HEK293 (cell line): ENCODE results near the gene VRK1.
A peak's percentile ranks its signal among the peaks of the same experiment; 100 is the strongest.

ENCODE experiments used
- ZNF155 ChIP-seq: fragments of 450-650 bp; formaldehyde crosslinking; IDR thresholded peaks from 2 replicates; pipeline ENCODE4 v1.5.1; 2016; ENCODE audit warnings: missing biosample characterization, missing genetic modification characterization
- ZNF501 ChIP-seq: fragments of 450-650 bp; formaldehyde crosslinking; IDR thresholded peaks from 2 replicates; pipeline ENCODE4 v1.5.1; 2016; ENCODE audit warnings: missing biosample characterization, missing genetic modification characterization
- ZNF514 ChIP-seq: fragments of 450-650 bp; formaldehyde crosslinking; IDR thresholded peaks from 2 replicates; pipeline ENCODE4 v1.5.1; 2016; ENCODE audit warnings: missing biosample characterization, missing genetic modification characterization
- TF ChIP-seq, protein P1 (sequence below): fragments of 450-650 bp; formaldehyde crosslinking; conservative IDR thresholded peaks from 2 replicates; pipeline ENCODE4 v1.5.1; 2016; ENCODE audit warnings: low read depth, missing biosample characterization, missing genetic modification characterization
- TF ChIP-seq, protein P2 (sequence below): fragments of 450-650 bp; formaldehyde crosslinking; IDR thresholded peaks from 2 replicates; pipeline ENCODE4 v1.5.1; 2016; ENCODE audit warnings: missing biosample characterization, missing genetic modification characterization
- TF ChIP-seq, protein P3 (sequence below): fragments of 450-650 bp; formaldehyde crosslinking; IDR thresholded peaks from 2 replicates; pipeline ENCODE4 v1.5.1; 2016; ENCODE audit warnings: missing biosample characterization, missing genetic modification characterization
- TF ChIP-seq, protein P4 (sequence below): fragments of 450-650 bp; formaldehyde crosslinking; IDR thresholded peaks from 2 replicates; pipeline ENCODE4 v1.5.1; 2017; ENCODE audit warnings: missing biosample characterization, missing genetic modification characterization

DNA sequence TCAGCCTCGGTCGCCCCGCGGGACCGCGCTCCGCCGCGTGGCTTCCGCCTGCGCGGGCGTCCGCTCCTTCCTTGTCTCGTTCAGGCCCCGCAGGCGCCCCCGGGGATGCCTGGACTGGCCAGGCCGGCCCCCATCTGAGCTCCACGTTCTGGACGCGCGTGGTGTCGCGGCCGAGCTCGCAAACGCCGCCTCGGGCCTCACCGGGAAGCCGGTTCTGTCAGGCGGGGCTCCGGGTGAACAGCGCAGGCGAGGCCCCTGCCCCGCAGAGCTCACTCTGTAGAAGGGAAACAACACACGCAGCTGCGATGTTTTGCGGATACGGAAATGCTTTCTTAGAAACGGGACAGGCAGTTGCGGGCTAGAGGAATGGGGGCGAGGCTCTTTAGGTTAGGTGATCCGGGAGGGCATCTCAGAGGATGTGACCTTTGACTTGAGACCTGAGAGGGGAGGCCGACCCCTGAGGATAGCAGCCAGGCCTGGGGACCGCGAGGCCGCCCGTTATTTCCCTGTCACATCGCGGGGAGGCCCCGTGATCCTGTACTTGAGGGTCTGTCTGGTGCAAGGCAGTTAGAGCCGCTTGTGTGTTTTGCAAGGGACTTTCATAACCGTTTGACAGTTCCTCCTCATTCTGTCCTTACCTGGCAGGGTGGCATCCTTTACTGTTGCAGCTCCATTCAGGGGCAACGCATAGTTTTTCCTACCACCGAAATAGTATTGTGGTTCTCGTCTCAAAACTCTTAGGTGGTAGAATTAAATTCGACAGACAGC is 584 bp downstream of the VRK1 start:
- TF ChIP-seq, protein P1, sequence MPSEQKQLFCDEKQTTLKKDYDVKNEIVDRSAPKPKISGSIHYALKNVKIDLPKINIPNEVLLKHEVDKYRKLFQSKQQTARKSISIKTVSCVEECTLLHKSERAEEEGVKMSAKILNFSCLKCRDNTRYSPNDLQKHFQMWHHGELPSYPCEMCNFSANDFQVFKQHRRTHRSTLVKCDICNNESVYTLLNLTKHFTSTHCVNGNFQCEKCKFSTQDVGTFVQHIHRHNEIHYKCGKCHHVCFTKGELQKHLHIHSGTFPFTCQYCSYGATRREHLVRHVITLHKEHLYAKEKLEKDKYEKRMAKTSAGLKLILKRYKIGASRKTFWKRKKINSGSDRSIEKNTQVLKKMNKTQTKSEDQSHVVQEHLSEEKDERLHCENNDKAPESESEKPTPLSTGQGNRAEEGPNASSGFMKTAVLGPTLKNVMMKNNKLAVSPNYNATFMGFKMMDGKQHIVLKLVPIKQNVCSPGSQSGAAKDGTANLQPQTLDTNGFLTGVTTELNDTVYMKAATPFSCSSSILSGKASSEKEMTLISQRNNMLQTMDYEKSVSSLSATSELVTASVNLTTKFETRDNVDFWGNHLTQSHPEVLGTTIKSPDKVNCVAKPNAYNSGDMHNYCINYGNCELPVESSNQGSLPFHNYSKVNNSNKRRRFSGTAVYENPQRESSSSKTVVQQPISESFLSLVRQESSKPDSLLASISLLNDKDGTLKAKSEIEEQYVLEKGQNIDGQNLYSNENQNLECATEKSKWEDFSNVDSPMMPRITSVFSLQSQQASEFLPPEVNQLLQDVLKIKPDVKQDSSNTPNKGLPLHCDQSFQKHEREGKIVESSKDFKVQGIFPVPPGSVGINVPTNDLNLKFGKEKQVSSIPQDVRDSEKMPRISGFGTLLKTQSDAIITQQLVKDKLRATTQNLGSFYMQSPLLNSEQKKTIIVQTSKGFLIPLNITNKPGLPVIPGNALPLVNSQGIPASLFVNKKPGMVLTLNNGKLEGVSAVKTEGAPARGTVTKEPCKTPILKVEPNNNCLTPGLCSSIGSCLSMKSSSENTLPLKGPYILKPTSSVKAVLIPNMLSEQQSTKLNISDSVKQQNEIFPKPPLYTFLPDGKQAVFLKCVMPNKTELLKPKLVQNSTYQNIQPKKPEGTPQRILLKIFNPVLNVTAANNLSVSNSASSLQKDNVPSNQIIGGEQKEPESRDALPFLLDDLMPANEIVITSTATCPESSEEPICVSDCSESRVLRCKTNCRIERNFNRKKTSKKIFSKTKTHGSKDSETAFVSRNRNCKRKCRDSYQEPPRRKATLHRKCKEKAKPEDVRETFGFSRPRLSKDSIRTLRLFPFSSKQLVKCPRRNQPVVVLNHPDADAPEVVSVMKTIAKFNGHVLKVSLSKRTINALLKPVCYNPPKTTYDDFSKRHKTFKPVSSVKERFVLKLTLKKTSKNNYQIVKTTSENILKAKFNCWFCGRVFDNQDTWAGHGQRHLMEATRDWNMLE = no peak
- TF ChIP-seq, protein P2, sequence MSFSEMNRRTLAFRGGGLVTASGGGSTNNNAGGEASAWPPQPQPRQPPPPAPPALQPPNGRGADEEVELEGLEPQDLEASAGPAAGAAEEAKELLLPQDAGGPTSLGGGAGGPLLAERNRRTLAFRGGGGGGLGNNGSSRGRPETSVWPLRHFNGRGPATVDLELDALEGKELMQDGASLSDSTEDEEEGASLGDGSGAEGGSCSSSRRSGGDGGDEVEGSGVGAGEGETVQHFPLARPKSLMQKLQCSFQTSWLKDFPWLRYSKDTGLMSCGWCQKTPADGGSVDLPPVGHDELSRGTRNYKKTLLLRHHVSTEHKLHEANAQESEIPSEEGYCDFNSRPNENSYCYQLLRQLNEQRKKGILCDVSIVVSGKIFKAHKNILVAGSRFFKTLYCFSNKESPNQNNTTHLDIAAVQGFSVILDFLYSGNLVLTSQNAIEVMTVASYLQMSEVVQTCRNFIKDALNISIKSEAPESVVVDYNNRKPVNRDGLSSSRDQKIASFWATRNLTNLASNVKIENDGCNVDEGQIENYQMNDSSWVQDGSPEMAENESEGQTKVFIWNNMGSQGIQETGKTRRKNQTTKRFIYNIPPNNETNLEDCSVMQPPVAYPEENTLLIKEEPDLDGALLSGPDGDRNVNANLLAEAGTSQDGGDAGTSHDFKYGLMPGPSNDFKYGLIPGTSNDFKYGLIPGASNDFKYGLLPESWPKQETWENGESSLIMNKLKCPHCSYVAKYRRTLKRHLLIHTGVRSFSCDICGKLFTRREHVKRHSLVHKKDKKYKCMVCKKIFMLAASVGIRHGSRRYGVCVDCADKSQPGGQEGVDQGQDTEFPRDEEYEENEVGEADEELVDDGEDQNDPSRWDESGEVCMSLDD (tag by site-specific recombination) = no peak
- TF ChIP-seq, protein P3, sequence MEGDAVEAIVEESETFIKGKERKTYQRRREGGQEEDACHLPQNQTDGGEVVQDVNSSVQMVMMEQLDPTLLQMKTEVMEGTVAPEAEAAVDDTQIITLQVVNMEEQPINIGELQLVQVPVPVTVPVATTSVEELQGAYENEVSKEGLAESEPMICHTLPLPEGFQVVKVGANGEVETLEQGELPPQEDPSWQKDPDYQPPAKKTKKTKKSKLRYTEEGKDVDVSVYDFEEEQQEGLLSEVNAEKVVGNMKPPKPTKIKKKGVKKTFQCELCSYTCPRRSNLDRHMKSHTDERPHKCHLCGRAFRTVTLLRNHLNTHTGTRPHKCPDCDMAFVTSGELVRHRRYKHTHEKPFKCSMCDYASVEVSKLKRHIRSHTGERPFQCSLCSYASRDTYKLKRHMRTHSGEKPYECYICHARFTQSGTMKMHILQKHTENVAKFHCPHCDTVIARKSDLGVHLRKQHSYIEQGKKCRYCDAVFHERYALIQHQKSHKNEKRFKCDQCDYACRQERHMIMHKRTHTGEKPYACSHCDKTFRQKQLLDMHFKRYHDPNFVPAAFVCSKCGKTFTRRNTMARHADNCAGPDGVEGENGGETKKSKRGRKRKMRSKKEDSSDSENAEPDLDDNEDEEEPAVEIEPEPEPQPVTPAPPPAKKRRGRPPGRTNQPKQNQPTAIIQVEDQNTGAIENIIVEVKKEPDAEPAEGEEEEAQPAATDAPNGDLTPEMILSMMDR (tag by site-specific recombination) = 0 out of 2 replicates have a peak, but pooled peaks have one; percentile 16
- TF ChIP-seq ZNF514 (no peak), ZNF155 (tag by site-specific recombination) (no peak), ZNF501 (tag by site-specific recombination) (peak; percentile 21; the same call in 1 of the 2 replicates)
- TF ChIP-seq, protein P4, sequence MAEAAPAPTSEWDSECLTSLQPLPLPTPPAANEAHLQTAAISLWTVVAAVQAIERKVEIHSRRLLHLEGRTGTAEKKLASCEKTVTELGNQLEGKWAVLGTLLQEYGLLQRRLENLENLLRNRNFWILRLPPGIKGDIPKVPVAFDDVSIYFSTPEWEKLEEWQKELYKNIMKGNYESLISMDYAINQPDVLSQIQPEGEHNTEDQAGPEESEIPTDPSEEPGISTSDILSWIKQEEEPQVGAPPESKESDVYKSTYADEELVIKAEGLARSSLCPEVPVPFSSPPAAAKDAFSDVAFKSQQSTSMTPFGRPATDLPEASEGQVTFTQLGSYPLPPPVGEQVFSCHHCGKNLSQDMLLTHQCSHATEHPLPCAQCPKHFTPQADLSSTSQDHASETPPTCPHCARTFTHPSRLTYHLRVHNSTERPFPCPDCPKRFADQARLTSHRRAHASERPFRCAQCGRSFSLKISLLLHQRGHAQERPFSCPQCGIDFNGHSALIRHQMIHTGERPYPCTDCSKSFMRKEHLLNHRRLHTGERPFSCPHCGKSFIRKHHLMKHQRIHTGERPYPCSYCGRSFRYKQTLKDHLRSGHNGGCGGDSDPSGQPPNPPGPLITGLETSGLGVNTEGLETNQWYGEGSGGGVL (tag by site-specific recombination) = no peak
